Stimulated activated CD8-positive, alpha-beta memory T cell treated with anti-CD3 and anti-CD28 coated beads, Interleukin-2, amount 100 ng/mL, for 1 hour (primary cell): ENCODE data around the gene ELOVL6.
"Not testable (repeated sequence)": the region's sequence is repeated elsewhere in the genome, so short reads cannot be mapped to it uniquely, and the experiment has no call there.

Source experiments
- DNase-seq, 2 donors: peaks; one replicate each; pipeline ENCODE4 v3.0.0-alpha.2; 2020; ENCODE audit warnings: low read depth in 2 of 2

ELOVL6 gene, protein sequence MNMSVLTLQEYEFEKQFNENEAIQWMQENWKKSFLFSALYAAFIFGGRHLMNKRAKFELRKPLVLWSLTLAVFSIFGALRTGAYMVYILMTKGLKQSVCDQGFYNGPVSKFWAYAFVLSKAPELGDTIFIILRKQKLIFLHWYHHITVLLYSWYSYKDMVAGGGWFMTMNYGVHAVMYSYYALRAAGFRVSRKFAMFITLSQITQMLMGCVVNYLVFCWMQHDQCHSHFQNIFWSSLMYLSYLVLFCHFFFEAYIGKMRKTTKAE

DNA sequence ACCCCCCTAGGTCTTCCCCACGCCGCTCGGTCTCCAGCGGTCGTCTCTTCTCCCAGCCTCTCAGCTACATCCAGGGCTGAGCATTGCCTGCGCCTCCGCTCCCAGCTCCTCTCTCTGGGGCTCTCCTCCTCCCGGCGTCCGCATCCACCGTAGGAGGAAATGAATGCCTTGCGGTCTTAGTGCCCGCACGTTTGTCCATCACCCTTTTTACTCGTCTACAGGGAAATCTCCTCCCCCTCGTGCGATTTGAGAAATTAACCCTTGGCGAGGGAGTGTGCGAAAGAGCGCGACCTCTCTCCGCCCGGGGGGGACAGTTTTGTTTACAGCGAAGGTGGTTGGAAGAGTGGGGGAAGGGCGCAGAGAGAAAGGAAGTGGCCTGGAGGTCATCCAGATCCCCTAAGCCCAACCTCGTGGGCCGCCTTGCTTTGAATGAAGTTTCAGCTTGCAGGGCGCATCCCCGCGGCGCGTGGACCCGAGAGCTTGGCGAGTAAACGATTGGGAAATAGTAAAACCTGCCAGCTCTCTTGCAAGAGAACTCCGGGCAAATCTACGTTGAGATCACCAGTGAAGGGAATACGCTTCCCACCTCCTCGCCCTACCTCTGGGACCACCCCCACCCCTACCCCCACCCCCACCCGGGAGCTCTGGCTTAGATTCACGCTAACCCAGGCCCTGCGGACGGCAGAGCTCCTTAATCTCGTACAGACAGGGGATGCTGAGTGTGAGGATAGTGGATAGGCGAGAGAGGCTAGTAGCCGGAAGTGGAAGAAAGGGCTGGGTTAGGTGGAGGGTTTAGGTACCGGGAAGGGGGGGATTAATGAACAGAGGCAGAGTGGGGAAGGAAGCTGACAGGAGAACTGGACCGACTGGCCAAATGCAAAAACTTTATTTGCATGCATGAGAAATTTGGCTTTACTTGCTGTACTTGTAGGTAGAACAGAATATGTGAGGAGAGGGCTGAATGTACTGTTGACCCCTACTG, at the start of gene ELOVL6:
Gene ELOVL6 (minus strand): TSS at position 181 of the 982 bp plus-strand sequence. CDS start 280 bp downstream, outside the sequence.
- no peak for DNase-seq

DNA sequence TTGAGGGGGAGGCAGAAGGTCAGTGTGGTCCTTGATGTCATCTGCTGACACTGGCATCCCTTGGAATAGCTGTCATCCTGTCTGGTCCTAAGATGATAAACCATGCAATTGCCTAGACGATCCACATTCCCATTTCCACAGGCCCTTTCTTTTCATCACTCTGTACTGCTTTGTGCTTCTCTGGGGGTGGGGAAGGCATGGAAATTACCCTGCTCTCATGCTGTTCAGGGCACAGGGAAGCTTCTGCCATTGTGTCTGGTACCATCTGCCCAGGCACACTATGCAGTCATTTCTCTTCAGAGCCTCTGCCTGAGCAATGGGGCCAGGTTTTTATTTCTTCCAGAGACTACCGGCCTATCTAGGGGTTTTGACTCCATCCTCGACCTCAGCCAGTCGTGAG, 49.7 kb upstream of the ELOVL6 start:
- DNase-seq: no peak

- DNase-seq: no peak
Measured at GRCh38 chr4:110247591-110247990, 49.2 kb upstream of the ELOVL6 start.

DNA sequence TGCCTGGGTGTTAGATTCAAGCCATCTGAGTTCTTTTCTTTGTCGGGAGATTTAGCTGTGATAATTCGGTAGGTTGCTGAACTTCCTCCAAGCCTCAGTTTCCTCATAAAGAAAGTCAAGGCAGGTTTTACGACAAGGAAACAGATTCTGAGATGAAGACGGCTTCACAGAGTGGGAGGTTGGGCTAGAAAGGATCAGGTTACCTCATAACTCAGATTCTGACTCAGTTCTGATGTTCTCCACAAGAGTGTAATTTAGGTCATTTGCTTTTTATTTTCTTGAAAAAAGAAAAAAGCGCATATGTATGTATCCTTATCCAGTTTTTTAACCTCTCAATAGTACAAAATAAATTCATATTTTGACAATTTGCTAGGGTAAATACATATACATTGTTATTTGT, 47.2 kb upstream of the ELOVL6 start:
- DNase-seq: no peak

DNA sequence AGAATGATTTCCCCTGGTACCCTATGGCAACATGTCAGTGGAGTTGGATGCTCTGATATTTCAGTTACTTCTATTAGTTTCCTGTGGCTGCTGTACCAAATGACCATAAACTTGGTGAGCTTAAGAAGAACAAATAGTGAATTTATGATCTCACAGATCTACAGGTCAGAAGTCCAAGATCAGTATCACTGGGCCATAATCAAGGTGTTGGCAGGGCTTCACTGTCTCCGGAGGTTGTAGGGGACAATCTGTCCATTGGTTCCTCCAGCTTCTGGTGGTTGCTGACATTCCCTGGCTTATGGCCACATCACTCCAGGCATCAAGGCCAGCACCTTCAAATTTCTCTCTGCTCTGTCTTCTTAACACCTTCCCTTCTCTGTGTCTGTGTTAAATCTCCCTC, 37.9 kb upstream of the ELOVL6 start:
- DNase-seq: no peak

DNA sequence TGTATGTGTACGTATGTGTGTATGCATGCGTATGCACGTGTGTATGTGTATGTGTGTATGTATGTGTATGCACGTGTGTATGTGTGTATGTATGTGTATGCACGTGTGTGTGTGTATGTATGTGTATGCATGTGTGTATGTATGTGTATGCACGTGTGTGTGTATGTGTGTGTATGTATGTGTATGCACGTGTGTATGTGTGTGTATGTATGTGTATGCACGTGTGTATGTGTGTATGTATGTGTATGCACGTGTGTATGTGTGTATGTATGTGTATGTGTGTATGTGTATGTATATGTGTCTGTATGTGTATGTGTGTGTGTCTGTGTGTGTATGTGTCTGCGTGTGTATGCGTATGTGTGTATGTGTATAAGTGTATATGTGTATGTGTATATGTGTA, 35.2 kb upstream of the ELOVL6 start:
- DNase-seq: not testable (repeated sequence)

GRCh38 chr4:110231869-110232268, 33.5 kb upstream of the ELOVL6 start:
- no peak for DNase-seq

DNA sequence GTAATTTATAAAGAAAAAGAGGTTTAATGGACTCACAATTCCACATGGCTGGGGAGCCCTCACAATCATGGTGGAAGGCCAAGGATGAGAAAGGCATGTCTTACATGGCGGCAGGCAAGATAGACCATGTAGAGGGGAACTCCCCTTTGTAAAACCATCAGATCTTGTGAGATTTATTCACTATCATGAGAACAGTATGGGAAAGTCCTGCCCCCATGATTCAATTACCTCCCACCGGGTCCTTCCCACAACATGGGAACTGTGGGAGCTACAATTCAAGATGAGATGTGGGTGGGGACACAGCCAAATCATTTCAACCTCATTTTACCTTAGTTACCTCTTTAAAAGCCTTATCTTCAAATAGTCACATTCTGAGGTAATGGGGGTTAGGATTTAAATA, 30.9 kb upstream of the ELOVL6 start:
- DNase-seq: no peak

DNA sequence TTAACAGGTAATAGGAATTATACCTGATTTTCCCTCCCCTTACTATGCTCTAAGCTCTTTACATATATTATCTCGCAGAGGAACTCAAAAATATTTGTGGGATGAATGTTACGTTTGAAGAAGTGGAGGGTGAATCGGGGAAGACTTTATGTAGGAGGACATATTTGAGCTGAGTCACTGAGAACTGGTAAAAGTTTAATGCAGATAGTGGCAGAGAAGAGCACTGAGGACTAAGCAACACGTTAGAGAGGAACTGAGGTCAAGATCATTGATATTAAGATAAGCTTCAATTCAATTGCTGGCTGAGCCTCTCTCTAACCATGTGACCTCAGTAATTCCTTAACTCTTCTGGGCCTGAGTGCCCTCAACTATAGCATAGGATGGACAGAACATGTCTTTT, 26.4 kb upstream of the ELOVL6 start:
- no peak for DNase-seq

DNA sequence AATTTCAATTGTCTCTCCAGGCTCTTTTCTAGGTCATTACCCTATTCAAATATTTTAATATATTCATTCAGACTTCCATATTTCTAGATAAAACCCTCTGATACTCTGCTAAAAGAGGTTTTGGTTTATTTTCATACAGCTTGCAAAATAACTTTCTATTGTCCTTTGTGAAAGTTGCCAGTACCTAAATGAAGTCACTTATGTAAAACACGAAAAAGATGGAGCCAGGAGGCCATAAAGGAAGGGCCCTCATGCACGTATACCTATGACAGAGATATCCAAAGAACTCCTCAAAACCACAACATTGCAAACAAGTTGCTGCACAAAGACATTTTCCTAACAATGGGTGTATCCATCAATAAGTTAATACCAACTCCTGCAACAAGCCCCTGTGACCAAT, 25.7 kb upstream of the ELOVL6 start:
- DNase-seq: no peak

DNA sequence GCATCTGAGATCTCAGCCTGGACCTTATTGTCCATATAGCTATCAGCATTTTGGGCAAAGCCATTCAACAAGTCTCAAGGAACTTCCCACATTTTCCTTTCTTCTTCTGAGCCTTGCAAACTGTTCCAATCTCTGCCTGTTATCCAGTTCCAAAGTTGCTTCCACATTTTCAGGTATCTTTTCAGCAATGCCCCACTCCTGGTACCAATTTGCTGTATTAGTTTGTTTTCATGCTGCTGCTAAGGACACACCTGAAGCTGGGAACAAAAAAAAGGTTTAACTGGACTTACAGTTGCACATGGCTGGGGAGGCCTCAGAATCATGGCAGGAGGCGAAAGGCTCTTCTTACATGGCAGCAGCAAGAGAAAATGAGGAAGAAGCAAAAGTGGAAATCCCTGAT, 20.5 kb upstream of the ELOVL6 start:
- DNase-seq: not testable (repeated sequence)

DNA sequence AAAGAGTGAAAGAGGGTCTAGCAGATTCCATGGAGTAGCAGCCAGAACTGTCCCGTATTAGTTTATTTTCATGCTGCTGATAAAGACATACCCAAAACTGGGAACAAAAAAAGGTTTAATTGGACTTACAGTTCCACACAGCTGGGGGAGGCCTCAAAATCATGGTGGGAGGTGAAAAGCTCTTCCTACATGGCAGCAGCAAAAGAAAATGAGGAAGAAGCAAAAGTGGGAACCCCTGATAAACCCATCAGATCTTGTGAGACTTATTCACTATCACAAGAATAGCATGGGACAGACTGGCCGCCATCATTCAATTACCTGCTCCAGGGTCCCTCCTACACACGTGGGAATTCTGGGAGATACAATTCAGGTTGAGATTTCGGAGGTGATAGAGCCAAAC, 18.8 kb upstream of the ELOVL6 start:
- not testable (repeated sequence) for DNase-seq

DNA sequence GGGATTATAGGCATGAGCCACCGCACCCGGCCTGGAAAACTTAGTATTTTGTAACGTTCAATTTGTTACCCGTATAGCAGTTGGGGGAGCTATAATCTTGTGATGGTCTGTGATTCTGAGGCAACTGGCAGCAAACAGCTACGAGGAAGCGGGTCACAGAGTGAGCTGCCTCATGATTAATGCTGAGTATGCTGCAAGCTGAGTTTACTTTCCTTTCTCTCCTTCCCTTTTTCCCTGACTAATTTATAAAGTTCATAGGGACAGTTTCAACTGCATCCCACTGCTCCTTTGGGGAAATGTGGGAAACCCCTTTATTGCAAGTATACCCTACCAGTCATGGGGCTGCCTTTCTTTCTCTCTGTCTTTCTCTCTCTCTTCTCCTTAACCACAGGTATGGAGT, 17.7 kb upstream of the ELOVL6 start:
- no peak for DNase-seq

DNA sequence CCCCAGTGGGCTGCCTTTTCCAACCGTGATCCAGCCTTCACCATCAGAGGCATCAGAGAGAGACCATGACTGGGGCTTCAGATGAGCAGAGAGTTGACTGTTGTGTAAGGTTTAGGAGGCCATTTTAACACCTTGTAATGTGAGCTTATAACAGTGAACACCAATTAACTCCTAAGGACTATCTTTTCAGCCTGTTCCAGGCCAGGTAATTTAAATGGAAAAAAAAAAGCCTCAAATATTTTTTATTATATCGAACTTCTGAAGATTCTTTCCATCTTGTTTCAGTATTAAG, 13.3 kb upstream of the ELOVL6 start:
- DNase-seq: no peak

DNA sequence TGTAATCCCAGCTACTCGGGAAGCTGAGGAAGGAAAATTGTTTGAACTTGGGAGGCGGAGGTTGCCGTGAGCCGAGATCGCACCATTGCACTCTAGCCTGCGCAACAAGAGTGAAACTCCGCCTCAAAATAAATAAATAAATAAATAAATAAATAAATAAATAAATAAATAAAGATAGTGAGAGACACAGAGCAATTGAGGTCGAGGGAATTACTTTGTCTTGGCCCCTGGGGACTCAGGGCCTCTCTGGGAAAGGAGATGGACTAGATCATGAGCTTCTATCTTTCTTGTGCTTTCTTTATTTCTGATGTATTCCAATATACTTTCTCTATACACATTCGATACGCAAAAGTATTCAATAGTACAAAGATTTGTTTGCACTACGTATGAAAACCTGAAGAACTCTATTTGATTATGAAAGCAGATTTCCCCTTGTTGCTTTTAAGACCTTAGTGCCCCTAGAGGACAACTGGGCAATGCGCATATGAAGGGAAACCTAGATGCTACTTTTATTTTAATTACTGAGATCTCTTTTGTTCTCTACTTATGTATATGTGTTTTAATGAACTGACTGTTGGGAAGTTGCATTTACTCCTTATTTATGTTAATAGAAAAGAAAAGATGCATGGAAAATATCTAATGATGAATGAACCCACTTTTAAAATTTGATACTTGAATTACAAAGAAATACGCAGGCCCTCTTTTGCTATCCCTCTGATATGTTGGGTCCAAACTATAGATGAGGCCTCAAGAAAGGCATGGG, 12.8 kb upstream of the ELOVL6 start:
- no peak for DNase-seq

DNA sequence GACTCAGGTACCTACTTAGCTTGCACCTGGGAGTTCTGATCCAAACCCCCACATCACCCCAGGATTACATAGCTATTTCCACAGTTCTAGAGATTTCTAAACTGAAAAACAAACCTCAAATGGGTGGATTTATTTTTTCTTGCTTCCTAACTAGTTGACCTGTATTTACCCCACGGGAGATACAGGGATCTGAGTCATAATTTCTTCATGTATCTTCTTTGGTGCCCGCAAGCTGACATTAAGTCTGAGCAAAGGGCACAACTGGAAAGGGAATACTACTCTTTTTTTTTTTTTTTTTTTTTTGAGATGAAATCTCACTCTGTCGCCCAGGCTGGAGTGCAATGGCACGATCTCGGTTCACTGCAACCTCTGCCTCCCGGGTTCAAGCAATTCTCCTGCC, 10.0 kb upstream of the ELOVL6 start:
- no peak for DNase-seq

DNA sequence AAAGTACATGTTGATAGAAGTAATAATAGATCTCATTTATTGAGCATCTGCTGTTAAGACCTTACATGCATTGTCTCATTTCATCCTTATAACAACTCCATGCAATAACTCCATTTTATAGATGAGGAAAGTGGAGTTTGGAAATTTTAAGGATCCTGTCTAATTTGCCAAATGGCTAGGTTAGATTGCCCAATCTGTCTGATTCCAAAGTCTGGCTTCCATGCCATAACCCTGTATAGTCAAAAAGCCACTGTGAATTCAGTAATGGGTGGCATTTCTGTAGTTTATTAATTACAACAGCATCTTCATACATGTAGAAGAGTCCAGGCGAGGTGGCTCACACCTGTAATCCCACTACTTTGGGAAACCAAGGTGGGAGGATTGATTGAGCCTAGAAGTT, 8.8 kb upstream of the ELOVL6 start:
- no peak for DNase-seq

- no peak for DNase-seq
Measured at GRCh38 chr4:110202024-110202423, 3.6 kb upstream of the ELOVL6 start.

DNA sequence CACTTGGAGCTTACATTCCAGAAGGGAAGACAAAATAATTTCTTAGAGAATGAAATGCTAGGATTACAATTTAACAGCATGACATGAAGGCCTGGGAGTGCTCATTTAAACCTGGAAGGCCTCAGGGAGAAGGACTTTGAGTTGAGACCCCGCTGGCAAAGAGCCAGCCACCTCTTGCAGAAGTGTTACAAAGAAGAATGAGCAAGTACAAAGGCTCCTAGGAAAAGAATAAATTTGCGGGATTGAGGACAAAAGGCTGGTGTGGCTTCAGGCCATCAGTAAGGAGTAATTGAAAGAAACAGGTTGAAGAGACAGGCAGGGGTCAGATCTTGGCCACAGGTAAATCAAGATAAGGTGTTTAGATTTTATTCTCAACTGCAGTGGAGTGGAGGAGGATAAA, 3.1 kb upstream of the ELOVL6 start:
- DNase-seq: no peak

DNA sequence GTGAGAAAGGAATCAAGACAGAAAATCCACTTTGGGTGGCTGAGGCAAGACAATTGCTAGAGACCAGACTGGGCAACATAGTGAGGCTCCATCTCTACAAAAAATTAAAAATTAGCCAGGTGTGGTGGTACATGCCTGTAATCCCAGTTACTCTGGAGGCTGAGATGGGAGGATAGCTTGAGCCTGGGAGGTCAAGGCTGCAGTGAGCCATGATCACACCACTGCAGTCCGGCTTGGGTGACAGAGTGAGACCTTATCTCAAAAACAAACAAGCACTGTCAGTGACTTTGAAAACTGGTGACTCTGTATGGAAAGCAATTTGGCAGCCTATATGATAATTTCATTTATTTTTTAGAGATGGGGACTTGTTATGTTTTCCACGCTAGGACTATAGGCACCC, 2.3 kb upstream of the ELOVL6 start:
- no peak for DNase-seq

GRCh38 chr4:110198049-110198434, 373 bp downstream of the ELOVL6 start:
- DNase-seq: no peak

DNA sequence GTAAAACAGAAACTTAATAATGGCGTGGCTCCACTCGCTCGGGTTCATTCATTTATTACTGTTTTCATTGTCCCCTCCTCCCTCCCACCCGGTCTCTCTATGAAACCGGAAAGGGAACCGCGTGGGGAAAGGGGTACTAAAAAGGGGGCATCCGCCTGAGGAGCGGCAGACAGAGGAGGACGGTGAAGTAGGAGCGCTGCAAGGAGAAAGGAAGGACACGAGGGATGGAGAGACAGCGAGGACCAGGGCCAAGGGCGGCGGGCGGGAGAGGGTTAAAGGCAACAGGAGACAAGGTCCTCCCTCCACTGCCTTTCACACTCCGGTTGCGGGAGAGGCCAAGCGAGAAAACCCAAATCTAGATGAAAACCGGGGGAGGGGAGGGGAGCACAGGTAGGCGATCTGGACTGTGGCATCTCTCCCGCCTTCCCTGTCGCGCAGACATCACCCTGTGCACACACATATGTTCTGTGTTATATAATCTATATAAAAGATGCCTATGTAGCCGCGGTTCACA, 829 bp downstream of the ELOVL6 start:
- DNase-seq: no peak
